ENCODE measurements around the gene KCTD16. TPM values are rescaled to one million over a fixed set of nuclear protein-coding genes. Genes with fewer than 3 reads are reported as not detected.

The KCTD16 gene
- total and polyA plus RNA-seq, 2 experiments from 2014 or later: 0.02 to 0.76 TPM

DNA sequence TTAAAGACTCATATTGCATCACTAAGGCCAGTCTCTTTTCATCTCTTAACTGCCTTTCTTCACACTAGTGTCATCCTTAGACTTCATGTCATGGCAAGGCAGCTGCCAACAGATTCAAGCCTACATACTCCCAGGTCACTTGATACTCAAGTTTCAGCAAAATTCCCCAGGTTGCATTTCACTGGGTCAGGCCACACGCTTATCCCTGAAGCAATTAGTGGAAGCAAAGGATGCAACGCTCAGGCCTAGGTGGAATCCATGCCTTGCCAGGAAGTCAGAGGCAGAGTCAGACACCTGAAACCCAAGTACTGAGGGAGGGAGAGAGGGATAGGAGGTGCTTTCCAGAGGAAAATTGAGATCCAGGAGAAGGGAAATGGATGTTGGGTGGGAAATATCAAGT, 29.1 kb upstream of the KCTD16 start:
- H3K9me2 ChIP-seq (ENCODE audit: insufficient read depth): no peaks in the 10 kb centered on the region
- H3K4me1 Mint-ChIP-seq: peaks cover 8% of the 10 kb centered on the region; the same call in 1 of the 3 replicates
- H2AFZ ChIP-seq: no peak overlapping the region

More for the DNA sequence above, 29.1 kb upstream of the KCTD16 start:
- Histone ChIP-seq H3K4me1 (ENCODE audit: insufficient read depth) (no peaks in the 10 kb centered on the region), H3K36me3 (ENCODE audit: insufficient read depth) (no peaks in the 10 kb centered on the region), H4K20me1 (replicated peaks; ENCODE audit: insufficient read depth) (no peaks in the 10 kb centered on the region), H3K79me2 (replicated peaks; ENCODE audit: insufficient read depth) (no peaks in the 10 kb centered on the region), H3K27ac (ENCODE audit: low read depth) (no peak overlapping the region), H3F3A (replicated peaks; ENCODE audit: low read depth) (no peaks in the 10 kb centered on the region), H3K27me3 (ENCODE audit: insufficient read depth) (no peaks in the 10 kb centered on the region), H3K4me3 (no peak overlapping the region), H3K4me2 (no peak overlapping the region)
- Mint-ChIP-seq H3K4me3 (no peak overlapping the region), H3K9me3 (no peaks in the 10 kb centered on the region), H3K36me3 (ENCODE audit: low read depth) (no peaks in the 10 kb centered on the region), H3K27me3 (ENCODE audit: insufficient read depth, low read depth, poor library complexity) (no peaks in the 10 kb centered on the region), H3K27ac (no peak overlapping the region)
- TF ChIP-seq, protein P1, sequence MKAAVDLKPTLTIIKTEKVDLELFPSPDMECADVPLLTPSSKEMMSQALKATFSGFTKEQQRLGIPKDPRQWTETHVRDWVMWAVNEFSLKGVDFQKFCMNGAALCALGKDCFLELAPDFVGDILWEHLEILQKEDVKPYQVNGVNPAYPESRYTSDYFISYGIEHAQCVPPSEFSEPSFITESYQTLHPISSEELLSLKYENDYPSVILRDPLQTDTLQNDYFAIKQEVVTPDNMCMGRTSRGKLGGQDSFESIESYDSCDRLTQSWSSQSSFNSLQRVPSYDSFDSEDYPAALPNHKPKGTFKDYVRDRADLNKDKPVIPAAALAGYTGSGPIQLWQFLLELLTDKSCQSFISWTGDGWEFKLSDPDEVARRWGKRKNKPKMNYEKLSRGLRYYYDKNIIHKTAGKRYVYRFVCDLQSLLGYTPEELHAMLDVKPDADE (IDR thresholded peaks at IDR 0.05): no peak
- no peak for TF ChIP-seq EZH2 (IDR thresholded peaks at IDR 0.05; ENCODE audit: low read depth, unreplicated experiment)
- no peak for TF ChIP-seq NANOG (IDR thresholded peaks at IDR 0.05; ENCODE audit: borderline replicate concordance)
- TF ChIP-seq ZNF331 (CRISPR knock-in tag; IDR thresholded peaks at IDR 0.05; ENCODE audit: low read depth): no peak
- TF ChIP-seq POLR2AphosphoS5 (IDR thresholded peaks at IDR 0.05; ENCODE audit: low read depth): no peak
- TF ChIP-seq JUNB (IDR thresholded peaks at IDR 0.05; ENCODE audit: unreplicated experiment): no peak
- no peak for TF ChIP-seq EZH2phosphoT487 (IDR thresholded peaks at IDR 0.05; ENCODE audit: unreplicated experiment)
- no peak for TF ChIP-seq STAT1 (IDR thresholded peaks at IDR 0.05; ENCODE audit: unreplicated experiment)
- TF ChIP-seq REST (IDR thresholded peaks at IDR 0.05; ENCODE audit: unreplicated experiment): no peak
- no peak for TF ChIP-seq CREB1 (CRISPR knock-in tag; IDR thresholded peaks at IDR 0.05; ENCODE audit: low read depth)
- TF ChIP-seq, protein P2, sequence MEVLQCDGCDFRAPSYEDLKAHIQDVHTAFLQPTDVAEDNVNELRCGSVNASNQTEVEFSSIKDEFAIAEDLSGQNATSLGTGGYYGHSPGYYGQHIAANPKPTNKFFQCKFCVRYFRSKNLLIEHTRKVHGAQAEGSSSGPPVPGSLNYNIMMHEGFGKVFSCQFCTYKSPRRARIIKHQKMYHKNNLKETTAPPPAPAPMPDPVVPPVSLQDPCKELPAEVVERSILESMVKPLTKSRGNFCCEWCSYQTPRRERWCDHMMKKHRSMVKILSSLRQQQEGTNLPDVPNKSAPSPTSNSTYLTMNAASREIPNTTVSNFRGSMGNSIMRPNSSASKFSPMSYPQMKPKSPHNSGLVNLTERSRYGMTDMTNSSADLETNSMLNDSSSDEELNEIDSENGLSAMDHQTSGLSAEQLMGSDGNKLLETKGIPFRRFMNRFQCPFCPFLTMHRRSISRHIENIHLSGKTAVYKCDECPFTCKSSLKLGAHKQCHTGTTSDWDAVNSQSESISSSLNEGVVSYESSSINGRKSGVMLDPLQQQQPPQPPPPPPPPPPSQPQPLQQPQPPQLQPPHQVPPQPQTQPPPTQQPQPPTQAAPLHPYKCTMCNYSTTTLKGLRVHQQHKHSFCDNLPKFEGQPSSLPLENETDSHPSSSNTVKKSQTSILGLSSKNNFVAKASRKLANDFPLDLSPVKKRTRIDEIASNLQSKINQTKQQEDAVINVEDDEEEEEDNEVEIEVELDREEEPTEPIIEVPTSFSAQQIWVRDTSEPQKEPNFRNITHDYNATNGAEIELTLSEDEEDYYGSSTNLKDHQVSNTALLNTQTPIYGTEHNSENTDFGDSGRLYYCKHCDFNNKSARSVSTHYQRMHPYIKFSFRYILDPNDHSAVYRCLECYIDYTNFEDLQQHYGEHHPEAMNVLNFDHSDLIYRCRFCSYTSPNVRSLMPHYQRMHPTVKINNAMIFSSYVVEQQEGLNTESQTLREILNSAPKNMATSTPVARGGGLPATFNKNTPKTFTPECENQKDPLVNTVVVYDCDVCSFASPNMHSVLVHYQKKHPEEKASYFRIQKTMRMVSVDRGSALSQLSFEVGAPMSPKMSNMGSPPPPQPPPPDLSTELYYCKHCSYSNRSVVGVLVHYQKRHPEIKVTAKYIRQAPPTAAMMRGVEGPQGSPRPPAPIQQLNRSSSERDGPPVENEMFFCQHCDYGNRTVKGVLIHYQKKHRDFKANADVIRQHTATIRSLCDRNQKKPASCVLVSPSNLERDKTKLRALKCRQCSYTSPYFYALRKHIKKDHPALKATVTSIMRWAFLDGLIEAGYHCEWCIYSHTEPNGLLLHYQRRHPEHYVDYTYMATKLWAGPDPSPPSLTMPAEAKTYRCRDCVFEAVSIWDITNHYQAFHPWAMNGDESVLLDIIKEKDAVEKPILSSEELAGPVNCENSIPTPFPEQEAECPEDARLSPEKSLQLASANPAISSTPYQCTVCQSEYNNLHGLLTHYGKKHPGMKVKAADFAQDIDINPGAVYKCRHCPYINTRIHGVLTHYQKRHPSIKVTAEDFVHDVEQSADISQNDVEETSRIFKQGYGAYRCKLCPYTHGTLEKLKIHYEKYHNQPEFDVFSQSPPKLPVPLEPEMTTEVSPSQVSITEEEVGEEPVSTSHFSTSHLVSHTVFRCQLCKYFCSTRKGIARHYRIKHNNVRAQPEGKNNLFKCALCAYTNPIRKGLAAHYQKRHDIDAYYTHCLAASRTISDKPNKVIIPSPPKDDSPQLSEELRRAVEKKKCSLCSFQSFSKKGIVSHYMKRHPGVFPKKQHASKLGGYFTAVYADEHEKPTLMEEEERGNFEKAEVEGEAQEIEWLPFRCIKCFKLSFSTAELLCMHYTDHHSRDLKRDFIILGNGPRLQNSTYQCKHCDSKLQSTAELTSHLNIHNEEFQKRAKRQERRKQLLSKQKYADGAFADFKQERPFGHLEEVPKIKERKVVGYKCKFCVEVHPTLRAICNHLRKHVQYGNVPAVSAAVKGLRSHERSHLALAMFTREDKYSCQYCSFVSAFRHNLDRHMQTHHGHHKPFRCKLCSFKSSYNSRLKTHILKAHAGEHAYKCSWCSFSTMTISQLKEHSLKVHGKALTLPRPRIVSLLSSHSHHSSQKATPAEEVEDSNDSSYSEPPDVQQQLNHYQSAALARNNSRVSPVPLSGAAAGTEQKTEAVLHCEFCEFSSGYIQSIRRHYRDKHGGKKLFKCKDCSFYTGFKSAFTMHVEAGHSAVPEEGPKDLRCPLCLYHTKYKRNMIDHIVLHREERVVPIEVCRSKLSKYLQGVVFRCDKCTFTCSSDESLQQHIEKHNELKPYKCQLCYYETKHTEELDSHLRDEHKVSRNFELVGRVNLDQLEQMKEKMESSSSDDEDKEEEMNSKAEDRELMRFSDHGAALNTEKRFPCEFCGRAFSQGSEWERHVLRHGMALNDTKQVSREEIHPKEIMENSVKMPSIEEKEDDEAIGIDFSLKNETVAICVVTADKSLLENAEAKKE (CRISPR knock-in tag; IDR thresholded peaks at IDR 0.05): no peak
- no peak for TF ChIP-seq CTCF (conservative IDR thresholded peaks at IDR 0.05; ENCODE audit: low read depth in 2 of 2)
- no peak for TF ChIP-seq ZNF114 (CRISPR knock-in tag; IDR thresholded peaks at IDR 0.05)
- ATAC-seq: peak; percentile 28; the same call in 2 of the 3 replicates
- no peak for DNase-seq (ENCODE audit: low spot score)
